Mesenteric fat pad (tissue), 1 donor: ENCODE measurements around the gene PTPRD. TPM values are rescaled to one million over a fixed set of nuclear protein-coding genes. Genes with fewer than 3 reads are reported as not detected.

Source experiments
- DNase-seq: peaks from one replicate; pipeline ENCODE4 v3.0.0-alpha.2; 2020; ENCODE audit warnings: low spot score
- total RNA-seq: library from RNA; stranded (reverse); fragmentation: NEBNext Ultra II Directional; extraction: Animal tissue kit (Norgen Biotek cat#: 25700); gene quantifications from one replicate; pipeline ENCODE4 v1.2.1, GENCODE V29; 2021
- donor health status: DM: yes; HTN: yes; CAD: no.

PTPRD gene
- total RNA-seq, 1 donor from 2014 or later: 18.0 TPM

DNA sequence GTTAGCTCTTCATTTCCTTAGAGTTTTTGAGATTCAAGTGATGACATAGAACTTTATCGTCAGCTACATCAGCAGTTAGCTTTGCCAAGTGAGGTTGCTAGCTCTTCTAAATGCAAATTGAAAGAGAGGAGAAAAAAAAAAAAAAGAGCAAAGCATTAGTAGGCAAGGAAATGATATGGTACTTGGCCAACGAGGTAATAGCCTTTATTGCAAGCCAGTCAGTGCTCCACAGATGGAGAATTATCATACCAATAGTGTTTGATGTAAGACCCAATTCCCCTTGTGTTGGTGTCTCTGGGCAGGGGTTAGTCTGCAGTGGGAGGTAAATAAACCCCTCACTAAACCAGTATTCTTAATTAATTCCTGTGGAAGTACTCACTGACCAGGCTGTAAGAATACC lies 992.1 kb downstream of the PTPRD start:
- DNase-seq: no peak

DNA sequence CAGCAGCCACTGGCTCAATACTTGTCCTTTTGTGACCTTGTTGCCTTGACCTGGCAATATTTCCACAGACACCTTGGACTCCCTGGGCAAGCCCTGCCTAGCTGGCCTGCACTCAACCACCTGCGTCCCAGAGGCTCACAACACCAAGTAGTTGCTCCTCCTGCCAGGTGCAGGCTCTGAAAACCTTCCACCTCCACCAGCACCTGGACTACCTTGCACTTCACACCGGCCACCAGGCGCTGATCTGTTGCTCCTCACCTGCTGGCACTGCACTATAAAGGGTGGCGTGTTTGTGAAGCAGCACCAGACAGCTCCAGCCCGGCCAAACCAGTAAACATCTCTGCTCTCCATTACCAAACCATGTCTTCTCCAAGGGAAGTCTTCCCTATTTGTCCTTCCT lies 997.7 kb downstream of the PTPRD start:
- no peak for DNase-seq

DNA sequence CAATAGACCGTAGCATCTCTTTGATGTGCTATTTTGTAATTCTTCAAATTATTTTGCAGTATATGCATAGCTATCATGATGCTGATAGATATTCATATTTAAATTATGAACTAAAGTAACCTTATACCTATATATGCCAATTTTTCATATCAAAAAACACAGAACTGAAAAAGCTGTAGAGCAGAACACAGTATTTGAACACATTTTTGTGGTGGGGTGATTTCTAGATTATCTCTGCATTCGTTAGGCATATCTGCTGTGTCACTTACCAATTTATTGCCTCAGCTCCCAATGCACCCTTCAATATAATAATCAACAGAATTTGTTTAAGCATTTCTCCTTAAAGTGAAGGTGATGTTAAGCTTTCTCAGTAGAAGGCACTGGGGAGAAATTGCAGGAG lies 998.2 kb downstream of the PTPRD start:
- DNase-seq: no peak

DNA sequence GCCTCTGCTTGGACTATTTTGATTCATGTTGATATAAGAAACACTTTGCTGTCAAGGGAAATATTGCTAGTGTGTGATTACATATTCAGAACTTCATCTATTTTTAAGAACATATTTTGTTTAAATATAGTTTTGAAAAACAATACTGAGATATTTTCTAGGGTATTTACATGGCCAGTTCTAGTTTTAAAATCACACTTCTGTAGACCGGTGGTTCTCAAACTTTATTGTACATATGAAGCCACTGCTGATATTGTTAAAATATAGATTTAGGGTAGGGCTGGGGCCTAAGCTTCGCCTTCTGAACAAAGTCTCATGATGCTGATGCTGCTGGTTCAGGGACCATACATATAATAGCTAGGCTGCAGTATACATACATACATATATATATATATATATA lies 1000.0 kb downstream of the PTPRD start:
- no peak for DNase-seq

DNA sequence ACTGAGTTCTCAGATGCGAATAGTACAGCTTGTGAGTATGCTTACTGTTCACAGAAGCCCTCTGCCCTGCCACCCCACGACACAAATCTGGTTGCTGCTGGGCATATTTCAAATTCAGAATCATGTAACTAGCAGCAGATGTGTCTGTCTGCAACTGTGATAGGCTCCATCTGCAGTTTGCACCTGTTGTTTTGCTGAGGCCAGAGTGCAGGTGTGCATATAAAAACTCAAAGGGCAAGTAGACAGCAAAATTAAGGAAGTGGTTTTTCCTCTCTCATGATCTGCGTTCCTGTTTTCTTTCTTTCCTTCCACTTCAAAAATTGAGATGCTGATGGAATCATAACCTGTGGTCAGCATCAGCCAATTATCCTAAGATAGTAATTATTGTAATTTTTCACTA lies 1000.5 kb downstream of the PTPRD start:
- no peak for DNase-seq

DNA sequence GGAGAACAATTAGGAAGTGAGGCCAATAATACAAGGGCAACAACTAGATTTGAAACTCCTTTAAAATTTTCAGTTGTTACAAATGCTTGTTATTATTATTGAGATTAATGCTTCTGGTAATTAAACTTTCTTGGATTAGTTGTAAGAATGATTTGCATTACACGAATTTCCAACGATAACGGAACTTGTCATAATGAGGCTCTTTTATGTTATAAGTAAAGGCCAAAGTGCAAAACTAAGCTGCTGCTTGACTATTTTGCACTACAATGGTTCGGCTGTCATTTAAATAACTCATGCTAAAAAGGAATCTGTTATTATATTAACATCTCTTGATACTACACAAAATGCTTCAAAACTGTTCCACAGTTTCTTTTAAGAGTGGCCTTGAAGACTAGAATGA lies 1007.1 kb downstream of the PTPRD start:
- DNase-seq: no peak

DNA sequence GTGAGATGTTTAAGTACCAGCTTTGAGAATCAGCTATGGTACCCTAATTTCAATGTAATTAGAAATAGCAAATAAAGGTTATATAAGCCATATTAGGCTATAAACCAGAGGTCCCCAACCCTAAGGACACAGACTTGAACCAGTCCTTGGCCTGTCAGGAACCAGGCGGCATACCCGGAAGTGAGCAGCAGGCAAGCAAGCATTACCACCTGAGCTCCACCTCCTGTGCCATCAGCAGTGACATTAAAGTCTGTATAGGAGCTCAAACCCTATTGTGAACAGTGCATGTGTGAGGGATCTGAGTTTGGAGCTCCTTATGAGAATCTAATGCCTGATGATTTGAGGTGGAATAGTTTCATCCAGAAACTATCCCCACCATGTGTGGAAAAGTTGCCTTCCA lies 1009.5 kb downstream of the PTPRD start:
- no peak for DNase-seq

DNA sequence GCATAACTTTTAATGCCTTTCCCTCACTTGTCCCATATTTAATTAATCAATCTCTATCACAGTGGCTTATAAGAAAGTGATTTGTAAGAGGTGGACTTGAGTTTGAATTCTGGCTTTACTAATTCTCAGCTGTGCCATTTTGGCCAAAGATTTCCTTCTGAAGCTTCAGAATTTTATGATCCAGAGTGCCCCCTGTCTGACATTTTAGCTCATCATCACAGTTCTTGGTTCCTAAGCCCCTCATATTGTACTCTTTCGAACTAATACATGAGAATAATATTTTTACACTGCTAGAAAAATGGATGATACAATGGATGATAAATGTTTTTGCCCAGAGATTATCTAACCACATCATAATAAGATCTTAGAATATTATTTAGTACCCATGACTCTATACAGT lies 1014.1 kb downstream of the PTPRD start:
- no peak for DNase-seq

DNA sequence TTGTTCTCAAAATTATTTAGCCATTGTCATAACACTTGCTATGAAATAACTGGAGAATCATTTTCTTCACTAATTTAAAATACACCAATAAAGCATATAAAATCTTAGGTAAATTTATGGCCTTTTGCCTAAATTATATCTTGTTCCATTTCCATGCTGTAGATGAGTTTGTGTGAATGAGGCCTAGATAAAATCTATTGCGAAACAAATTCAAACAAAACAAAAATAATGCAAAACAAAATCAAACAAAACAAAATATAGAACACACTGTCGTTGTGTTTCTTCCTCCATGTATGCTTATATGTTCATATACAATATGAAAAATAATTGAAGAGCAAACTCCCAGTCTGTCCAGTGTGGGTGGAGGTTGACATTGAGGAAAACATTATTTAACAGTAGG lies 1020.7 kb downstream of the PTPRD start:
- no peak for DNase-seq

DNA sequence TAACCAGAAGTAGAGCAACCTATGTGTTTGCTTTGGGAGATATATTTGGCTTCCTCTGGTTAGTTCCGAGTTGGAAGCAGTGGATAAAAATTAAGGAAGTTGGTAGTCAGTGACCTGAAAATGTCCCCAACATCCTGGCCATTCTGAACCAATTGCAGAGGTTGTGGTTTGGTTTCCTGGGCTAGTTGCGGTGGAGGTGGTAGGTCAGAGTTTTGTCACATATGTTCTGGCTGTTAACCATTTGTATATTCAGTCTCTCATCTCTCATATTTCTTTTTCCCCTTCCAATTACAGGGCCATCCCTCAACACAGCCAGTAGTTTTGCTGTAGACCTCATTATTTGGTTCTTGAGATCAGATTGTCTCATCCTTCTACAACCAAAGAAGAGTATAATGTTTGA lies 1026.9 kb downstream of the PTPRD start:
- DNase-seq: no peak

DNA sequence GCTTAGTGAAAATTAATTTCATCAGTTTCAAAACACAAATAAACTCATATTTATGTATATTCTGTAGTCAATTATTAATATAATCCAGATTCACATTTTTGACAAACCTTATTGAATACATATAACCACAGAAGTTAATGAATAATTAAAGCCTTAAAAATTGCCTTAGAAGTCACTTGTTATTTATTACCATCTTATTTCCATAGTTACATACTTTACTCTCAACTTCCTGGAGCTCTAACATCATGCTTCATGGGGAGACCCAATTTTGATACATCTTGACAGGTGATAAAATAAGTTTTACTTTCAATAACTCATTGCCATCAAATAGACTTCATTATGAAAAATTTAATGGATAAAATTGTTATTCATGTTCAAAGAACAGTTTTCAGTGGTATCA lies 1038.7 kb downstream of the PTPRD start:
- DNase-seq: no peak

DNA sequence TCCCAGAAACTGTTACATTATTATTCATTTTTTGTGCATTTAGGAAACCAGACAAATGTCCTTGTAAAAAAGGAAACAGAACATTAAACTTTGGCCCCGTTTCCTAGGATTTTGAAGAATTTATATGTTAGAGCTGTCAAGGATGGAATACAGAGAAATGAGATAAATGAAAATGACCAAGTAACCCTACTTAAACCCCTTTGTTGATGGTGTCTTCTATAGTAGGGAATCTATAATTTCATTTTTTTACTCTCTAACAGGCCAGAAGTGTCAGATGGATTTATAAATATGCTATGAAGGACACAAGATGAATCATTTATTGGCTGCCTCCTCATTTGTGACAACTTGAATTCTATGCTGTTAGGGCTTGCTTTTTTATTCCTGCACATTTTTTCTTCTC lies 1047.1 kb downstream of the PTPRD start:
- DNase-seq: no peak

DNA sequence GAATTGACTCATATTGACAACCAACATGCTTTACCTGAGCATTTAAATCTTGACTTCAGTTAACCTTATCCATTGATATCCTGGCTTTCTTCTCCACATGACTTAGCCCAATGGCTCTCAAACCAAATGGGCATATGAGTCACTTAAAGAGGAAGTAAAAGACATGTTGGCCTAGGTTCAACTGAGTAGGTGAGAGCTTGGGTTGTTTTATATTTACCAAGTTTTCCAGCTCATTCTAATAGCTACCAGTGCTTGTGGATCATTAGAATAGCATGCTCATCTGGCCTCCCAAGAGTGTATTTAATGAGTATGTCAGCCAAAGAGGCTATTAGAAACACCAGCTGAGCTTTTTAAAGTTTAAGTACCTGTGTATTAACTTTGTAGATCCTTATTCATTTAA lies 1049.0 kb downstream of the PTPRD start:
- no peak for DNase-seq

DNA sequence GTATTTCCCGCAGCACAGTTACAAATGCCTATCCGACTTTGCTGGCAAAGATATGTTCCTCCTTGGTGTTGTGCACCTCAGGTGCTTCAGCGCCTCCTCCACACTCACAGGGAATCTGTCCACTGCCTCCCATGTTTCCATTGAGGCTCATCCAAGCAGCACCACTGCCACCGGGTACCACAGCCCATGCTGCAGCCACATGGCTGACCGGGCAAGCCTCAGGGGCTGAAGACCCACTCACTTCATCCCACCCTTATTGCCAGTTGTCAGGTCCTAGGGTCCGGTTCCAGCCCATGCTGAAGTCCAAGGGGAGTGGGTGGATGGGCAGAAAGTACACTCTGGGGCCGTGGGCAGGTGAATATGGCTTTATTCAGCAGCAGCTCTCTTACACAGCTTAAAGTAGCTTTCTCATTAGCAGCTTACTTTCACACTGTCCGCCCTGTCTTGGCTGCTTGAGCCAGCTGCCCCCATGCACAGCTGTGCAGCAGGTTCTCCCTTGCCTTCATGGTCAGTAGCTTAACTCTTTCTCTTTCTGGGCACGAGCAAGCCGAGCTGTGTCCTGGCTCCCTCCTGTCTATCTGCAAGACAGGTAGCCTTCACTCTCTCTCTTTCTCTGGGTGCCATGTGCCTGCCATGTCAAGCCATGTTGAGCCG lies 1052.3 kb downstream of the PTPRD start:
- DNase-seq: no peak

DNA sequence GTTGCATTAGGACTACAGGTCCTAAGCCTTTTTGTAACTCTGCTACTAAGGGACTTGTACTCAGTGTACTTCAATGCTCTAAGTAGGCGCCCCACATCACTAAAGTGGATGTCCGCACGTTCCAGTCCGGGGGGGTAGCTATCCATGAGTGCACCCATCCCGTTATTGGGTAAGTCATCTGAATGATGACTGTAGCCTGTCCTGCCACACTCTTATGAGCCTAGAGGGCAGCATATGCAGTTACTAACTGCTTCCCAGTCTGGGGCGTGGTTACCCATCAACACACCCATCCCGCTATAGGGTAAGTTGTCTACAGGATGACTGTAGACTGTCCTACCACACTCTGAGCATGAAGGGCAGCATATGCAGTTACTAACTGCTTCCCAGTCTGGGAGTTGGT lies 1053.9 kb downstream of the PTPRD start:
- no peak for DNase-seq

DNA sequence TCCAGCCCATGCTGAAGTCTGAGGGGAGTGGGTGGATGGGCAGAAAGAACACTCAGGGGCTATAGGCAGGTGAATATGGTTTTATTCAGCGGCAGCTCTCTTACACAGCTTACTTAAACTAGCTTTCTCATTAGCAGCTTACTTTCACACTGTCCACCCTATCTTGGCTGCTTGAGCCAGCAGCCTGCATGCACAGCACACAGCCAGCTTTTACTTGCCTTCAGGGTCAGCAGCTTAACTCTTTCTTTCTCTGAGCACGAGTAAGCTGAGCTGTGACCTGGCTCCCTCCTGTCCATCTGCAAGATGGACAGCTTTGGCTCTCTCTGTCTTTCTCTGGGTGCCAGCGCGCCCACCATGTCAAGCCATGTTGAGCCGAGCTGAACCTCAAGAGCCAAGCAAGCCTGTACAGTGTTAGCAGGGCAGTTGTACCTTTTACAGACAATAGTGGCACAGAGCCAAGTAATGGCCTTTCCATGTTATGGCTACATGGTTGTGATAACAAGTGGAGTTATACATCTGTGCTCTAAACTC lies 1054.9 kb downstream of the PTPRD start:
- no peak for DNase-seq

DNA sequence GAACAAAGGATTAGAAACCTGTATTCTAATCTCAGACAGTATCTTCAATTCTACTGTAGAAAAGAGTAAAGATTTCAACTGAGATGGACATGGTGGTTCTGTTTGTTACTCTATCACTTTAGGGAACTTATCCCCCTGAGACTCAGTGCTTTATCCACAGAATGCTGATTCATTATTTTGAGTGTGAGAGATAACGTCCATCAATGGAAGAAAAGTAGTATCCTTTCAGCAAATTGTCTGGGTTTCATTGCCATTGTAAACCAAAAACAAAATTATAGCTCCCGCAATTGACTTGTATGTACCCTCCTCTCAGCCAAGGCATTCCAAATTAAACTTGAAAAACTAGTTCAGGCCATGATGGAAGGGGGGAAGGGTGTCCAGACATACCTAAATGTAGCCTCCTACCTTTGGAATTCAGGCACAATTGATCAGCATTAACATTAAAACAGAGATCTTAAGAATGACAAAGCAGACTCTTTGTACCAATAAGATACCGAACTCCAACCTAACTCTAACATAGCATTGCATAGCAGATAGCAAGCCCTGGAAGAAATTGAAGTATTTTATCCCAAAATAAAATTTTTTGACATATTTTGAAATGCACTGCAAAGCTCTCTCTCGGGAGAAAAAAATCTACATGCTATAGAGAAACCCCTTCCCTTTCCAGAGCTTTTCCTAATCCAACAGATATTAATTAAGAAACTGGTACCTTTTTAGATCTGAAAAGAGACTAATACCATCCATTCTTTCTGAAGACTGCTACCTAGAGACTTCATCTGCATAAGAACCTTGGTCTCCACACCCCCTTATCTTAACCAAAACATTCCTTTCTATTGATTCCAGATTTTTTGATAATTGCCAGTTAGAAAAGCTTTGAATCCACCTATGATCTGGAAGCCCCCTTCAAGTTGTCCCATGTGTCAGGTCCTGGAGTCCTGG lies 1055.7 kb downstream of the PTPRD start:
- DNase-seq: no peak

DNA sequence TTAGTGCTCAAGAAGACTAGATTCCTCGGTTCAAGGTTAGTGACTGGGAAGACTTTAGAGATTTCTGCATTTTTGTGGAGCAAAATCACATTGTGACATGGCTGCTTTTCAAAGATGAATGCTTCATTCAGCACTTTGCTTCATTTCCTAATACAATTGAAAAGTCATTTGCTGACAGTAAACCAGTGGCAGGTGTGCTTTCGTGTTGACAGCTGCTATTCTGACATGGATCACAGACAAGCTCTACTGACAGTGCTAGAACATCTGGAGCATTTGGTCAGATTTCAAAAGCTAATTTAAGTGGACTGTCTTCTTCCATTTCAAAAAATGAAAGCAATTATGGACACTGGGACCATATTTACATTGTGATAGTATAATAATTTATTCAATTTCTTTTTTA lies 1060.1 kb downstream of the PTPRD start:
- DNase-seq: no peak

DNA sequence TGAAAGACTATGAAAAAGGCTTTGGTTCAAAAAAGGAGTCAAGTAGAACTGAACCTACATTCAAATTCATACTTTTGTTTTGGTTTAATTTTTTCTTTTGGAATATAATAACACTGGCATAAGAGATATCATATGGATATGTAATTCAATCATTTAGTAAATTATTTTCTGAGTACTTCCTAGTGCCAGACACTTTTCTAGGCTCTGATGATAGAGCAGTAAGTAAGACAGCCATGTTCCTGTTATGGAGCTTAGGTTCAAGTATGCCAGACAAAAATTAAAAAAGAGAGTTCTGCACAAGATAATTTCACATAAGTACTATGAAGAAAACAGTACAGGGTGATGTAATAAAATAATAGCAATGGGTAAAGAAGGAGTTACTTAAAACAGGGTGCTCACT lies 1074.0 kb downstream of the PTPRD start:
- DNase-seq: no peak

DNA sequence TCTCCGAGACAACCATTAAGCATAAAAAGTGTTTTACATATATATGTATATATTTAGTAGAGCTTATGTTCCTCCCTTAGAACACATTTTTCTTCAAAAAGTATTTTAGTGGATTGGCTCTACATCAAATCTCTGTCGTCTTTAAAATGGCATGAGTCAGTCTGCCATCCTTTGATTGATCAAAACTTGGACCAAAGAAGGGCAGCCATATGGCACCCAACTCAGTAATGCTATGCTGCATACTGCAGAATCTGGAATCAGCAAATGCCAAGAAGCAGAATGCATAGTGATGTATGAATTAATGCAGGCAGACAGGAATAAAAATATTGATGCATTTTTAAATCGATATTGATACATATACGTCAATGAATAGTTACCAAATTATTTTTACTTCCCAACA lies 1074.4 kb downstream of the PTPRD start:
- no peak for DNase-seq

DNA sequence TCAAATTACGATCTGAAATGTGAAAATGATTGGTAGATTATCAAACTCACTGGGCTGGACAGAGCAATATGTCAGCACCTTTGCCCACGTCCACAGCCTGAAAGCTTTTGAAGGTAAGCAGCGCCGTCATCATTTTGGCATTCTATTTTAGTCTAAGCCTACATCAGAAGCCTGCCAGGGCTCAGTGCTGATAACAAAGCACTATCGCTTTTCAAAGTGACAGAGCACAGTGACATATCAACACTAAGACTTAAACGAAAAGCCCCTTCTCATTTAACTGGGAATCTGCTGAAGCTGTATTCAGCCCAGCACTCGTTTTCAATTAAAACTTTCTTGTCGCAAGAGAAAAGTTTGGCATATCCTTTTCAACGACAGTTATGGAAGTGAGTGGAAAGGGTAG lies 1076.3 kb downstream of the PTPRD start:
- no peak for DNase-seq

DNA sequence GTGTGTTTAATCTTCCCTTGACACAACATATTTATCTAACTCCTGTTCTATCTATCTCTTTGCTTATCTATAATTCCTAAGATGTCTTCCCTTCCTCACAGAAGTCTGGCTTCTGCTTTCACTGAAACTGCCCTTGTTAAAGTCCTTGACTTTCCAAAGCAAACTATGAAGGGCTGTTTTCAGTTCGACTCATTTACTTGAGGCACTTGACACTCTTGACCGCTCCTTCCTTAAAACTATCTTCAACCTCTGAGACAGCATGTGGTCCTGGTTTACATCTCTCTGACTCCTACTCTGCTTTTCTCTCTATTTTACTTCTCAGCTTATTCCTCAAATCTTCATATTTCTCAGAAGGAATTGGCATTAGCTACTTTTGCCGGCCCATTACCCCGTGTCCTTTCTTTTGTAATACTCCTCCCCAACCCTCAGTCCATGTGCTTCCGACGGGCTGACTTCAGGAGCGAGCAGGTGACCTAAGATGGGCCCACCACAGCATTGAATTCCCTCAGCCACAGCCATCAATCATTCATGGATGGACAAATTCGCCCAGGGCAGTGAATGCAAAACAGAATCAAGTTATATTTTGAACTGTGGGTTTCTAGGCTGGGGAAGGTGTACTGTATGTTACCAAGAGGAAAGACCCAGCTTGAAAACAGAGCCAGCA lies 1089.2 kb downstream of the PTPRD start:
- DNase-seq: no peak
